Transverse colon (tissue), 4 donors: ENCODE data around the gene ITPR2. TPM values are rescaled to one million over a fixed set of nuclear protein-coding genes. Genes with fewer than 3 reads are reported as not detected.
"Not testable (repeated sequence)": the region's sequence is repeated elsewhere in the genome, so short reads cannot be mapped to it uniquely, and the experiment has no call there.

Experiments used
- DNase-seq: peaks from one replicate; pipeline ENCODE4 v3.0.0-alpha.2; 2019
- H3K27ac ChIP-seq, 4 donors: fragments of 200-600 bp; sonication (generic); 2 replicates each; pipeline ENCODE4 v1.5.1; 2016 to 2018; ENCODE audit warnings: inconsistent platforms in 4 of 4
- H3K27me3 ChIP-seq: fragments of 200-600 bp; sonication (generic); 2 replicates; pipeline ENCODE4 v1.5.1; 2017; ENCODE audit warnings: inconsistent platforms
- H3K36me3 ChIP-seq, 4 donors: fragments of 200-600 bp; sonication (generic); 2 replicates each; pipeline ENCODE4 v1.5.1; 2017 to 2019; ENCODE audit warnings: inconsistent platforms in 4 of 4
- H3K4me1 ChIP-seq, 4 donors: fragments of 200-600 bp; sonication (generic); 2 replicates each; pipeline ENCODE4 v1.5.1; 2017 to 2020; ENCODE audit warnings: inconsistent platforms in 4 of 4
- H3K4me3 ChIP-seq, 4 donors: fragments of 200-600 bp; sonication (generic); 1 replicate in 1 of 4; 2 replicates in 3 of 4; pipeline versions ENCODE4 v1.5.1 to v1.6.1; 2017 to 2019; ENCODE audit warnings: inconsistent platforms in 4 of 4
- H3K9me3 ChIP-seq, 2 donors: fragments of 200-600 bp; sonication (generic); 2 replicates each; pipeline ENCODE4 v1.5.1; 2017 to 2019; ENCODE audit warnings: inconsistent platforms in 2 of 2
- CTCF ChIP-seq, 5 experiments: fragments of 200-600 bp in 3 of 5; fragments of 450-650 bp in 2 of 5; sonication (generic) in 3 of 5; IDR thresholded peaks; 1 replicate in 2 of 5; 2 replicates in 3 of 5; pipeline ENCODE4 v1.5.1; 2016 to 2017; ENCODE audit warnings: antibody characterized with exemption in 5 of 5, inconsistent platforms in 3 of 5, mild to moderate bottlenecking in 2 of 5, moderate library complexity in 1 of 5
- EP300 ChIP-seq: sonication (generic); formaldehyde crosslinking; IDR thresholded peaks from one replicate; pipeline ENCODE4 v1.6.1; 2017; ENCODE audit warnings: antibody characterized with exemption, low read depth
- POLR2A ChIP-seq: fragments of 450-650 bp; IDR thresholded peaks from one replicate; pipeline ENCODE4 v1.6.1; 2016; ENCODE audit warnings: antibody characterized with exemption, mild to moderate bottlenecking, moderate library complexity
- POLR2AphosphoS5 ChIP-seq, 3 donors: sonication (generic); formaldehyde crosslinking; IDR thresholded peaks; one replicate each; pipeline ENCODE4 v1.6.1; 2016; ENCODE audit warnings: antibody characterized with exemption in 3 of 3
- WGBS, 2 donors: methylation state at CpG; one replicate each; pipeline ENCODE4 v1.1.5; 2018; ENCODE audit warnings: low coverage in 1 of 2; 5-methylcytosine and 5-hydroxymethylcytosine counted together
- in situ Hi-C, 4 donors: fragments of 200-750 bp; cut with MboI; loops; one replicate each; pipeline versions ENCODE4 v1.15.0 to v1.15.1; 2017; ENCODE audit warnings: low sequenced_read_pairs in 3 of 4, low pct_ligation_motif_present in 1 of 4, low pct_unique_long_range_greater_than_20kb in 1 of 4
- intact Hi-C: fragments of 100-400 bp; cut with DNase I; formaldehyde crosslinking; loops from one replicate; pipeline ENCODE4 v1.15.1; 2023; ENCODE audit warnings: low total_unique reads
- total RNA-seq, 4 donors: library from RNA; depleted of rRNA; stranded (reverse); fragments of >200 nt; gene quantifications; one replicate each; pipeline ENCODE4 v1.1.0, GENCODE V29; 2016

ITPR2 gene
- total RNA-seq, 4 donors from 2014 or later, result 29.8 to 60.5 (median 41.2) TPM

GRCh38 chr12:26647088-26647487, 185.9 kb downstream of the ITPR2 start:
- H3K27me3 ChIP-seq, result no peaks in the 10 kb centered on the region
- in situ Hi-C loops (loop anchor here in 3 of 4 donors (10.0 to 25.0 kb wide), 4 partner anchors 535 to 1210 kb away; no protein-coding TSS in a partner anchor), intact Hi-C loops (no loop called here)
- no peak for DNase-seq
- H3K9me3 ChIP-seq, result no peaks in the 10 kb centered on the region
- 88 to 92% methylated on average over 3 of the region's 3 CpGs for WGBS, 2 donors
- TF ChIP-seq CTCF (IDR thresholded peaks at IDR 0.05) (no peak), POLR2AphosphoS5 (IDR thresholded peaks at IDR 0.05) (no peak), EP300 (no peak), POLR2A (no peak)
- H3K36me3 ChIP-seq, result no peaks in the 10 kb centered on the region
- peaks cover 0 to 5% (median 3%) of the 10 kb centered on the region in 4 donors for H3K4me1 ChIP-seq
- no peak overlapping the region for H3K4me3 ChIP-seq
- H3K27ac ChIP-seq, result no peak overlapping the region

GRCh38 chr12:26646571-26646970, 186.4 kb downstream of the ITPR2 start:
- Histone ChIP-seq H3K4me1 (peaks cover 0 to 5% (median 3%) of the 10 kb centered on the region in 4 donors), H3K27ac (no peak overlapping the region), H3K36me3 (no peaks in the 10 kb centered on the region), H3K9me3 (no peaks in the 10 kb centered on the region), H3K27me3 (no peaks in the 10 kb centered on the region), H3K4me3 (no peak overlapping the region)
- WGBS, 2 donors, result 79 to 84% methylated on average over 2 of the region's 2 CpGs
- intact Hi-C loops, result no loop called here
- TF ChIP-seq POLR2A, result no peak
- no peak for TF ChIP-seq POLR2AphosphoS5 (IDR thresholded peaks at IDR 0.05)
- TF ChIP-seq CTCF (IDR thresholded peaks at IDR 0.05), result no peak
- no peak for TF ChIP-seq EP300
- in situ Hi-C loops, result loop anchor here in 3 of 4 donors (10.0 to 25.0 kb wide), 4 partner anchors 534 to 1209 kb away; no protein-coding TSS in a partner anchor
- no peak for DNase-seq

GRCh38 chr12:26644376-26644775, 188.6 kb downstream of the ITPR2 start:
- WGBS, 2 donors, result 51 to 75% methylated on average over 2 to 3 of the region's 3 CpGs
- DNase-seq, H3K9me3 ChIP-seq, H3K36me3 ChIP-seq, H3K4me1 ChIP-seq, H3K4me3 ChIP-seq, intact Hi-C loops, H3K27me3 ChIP-seq: not testable (repeated sequence)
- in situ Hi-C loops, result loop anchor here in 3 of 4 donors (10.0 to 25.0 kb wide), 4 partner anchors 532 to 1207 kb away; no protein-coding TSS in a partner anchor
- peak overlapping the region; percentile 46 to 65 (median 51) for H3K27ac ChIP-seq

GRCh38 chr12:26643532-26644315, 189.3 kb downstream of the ITPR2 start:
- Histone ChIP-seq H3K9me3 (no peaks in the 10 kb centered on the region), H3K4me1 (peaks cover 0 to 5% (median 2%) of the 10 kb centered on the region in 4 donors), H3K36me3 (no peaks in the 10 kb centered on the region), H3K4me3 (no peak overlapping the region), H3K27ac (peak overlapping the region; percentile 46 to 65 (median 51)), H3K27me3 (no peaks in the 10 kb centered on the region)
- in situ Hi-C loops, result loop anchor here in 3 of 4 donors (10.0 to 25.0 kb wide), 4 partner anchors 531 to 1206 kb away; no protein-coding TSS in a partner anchor
- WGBS, 2 donors, result 49 to 74% methylated on average over 2 to 4 of the region's 4 CpGs
- no peak for DNase-seq
- intact Hi-C loops, result no loop called here
- no peak for TF ChIP-seq POLR2A
- TF ChIP-seq EP300, result no peak
- no peak for TF ChIP-seq CTCF (IDR thresholded peaks at IDR 0.05)
- TF ChIP-seq POLR2AphosphoS5 (IDR thresholded peaks at IDR 0.05), result no peak
